PC-3 (cell line): Measurements from ENCODE around the gene MED13L. TPM values are rescaled to one million over a fixed set of nuclear protein-coding genes. Genes with fewer than 3 reads are reported as not detected.
"Not testable (repeated sequence)": the region's sequence is repeated elsewhere in the genome, so short reads cannot be mapped to it uniquely, and the experiment has no call there.

Source experiments
- ATAC-seq: fragments of 200-7000 bp; cut with Tn5 transposase; 2 replicates; pipeline ENCODE4 v1.9.1; 2020; ENCODE audit warnings: mild to moderate bottlenecking, moderate library complexity
- BruUV-seq: library from RNA; stranded (reverse); fragments of 400-500 nt; replicated peaks from 2 replicates; lab custom pipeline; 2021; lab: Mats Ljungman, UMichigan
- CTCF ChIA-PET: fragments of 300-600 bp; sonication (Branson Sonifier 250); formaldehyde crosslinking; loops from one replicate; lab custom pipeline; 2022; ENCODE audit warnings: antibody characterized with exemption; lab: Charles Lee
- POLR2A ChIA-PET: fragments of 300-600 bp; sonication (Branson Sonifier 250); formaldehyde crosslinking; loops from one replicate; lab custom pipeline; 2022; ENCODE audit warnings: antibody characterized with exemption; ENCODE audit not compliant: unreplicated experiment; lab: Charles Lee
- DNase-seq: peaks from one replicate; pipeline ENCODE4 v3.0.0-alpha.2; 2015
- H2AFZ ChIP-seq: fragments of 300-600 bp; sonication (generic); 2 replicates; pipeline ENCODE4 v1.6.0; 2016; ENCODE audit warnings: antibody characterized with exemption, low read length
- H3F3A ChIP-seq: fragments of 300-600 bp; sonication (generic); one replicate; pipeline ENCODE4 v1.6.0; 2017; ENCODE audit warnings: antibody characterized with exemption, low read length, control low read depth, mild to moderate bottlenecking; ENCODE audit not compliant: unreplicated experiment
- H3K27ac ChIP-seq: fragments of 300-600 bp; sonication (generic); 2 replicates; pipeline ENCODE4 v1.5.1; 2016; ENCODE audit warnings: mild to moderate bottlenecking, low read length
- H3K27me3 ChIP-seq: fragments of 300-600 bp; sonication (generic); 2 replicates; pipeline ENCODE4 v1.6.1; 2016; ENCODE audit warnings: low read length, mixed read lengths
- H3K36me3 ChIP-seq: fragments of 300-600 bp; sonication (generic); 2 replicates; pipeline ENCODE4 v1.6.1; 2016; ENCODE audit warnings: low read depth, mixed run types, low read length, mixed read lengths
- H3K4me1 ChIP-seq: fragments of 300-600 bp; sonication (generic); 2 replicates; pipeline ENCODE4 v1.5.1; 2016; ENCODE audit warnings: low read length; ENCODE audit not compliant: insufficient read depth
- H3K4me2 ChIP-seq: fragments of 300-600 bp; sonication (generic); 2 replicates; pipeline ENCODE4 v1.6.0; 2016; ENCODE audit warnings: low read length
- H3K4me3 ChIP-seq: fragments of 300-600 bp; sonication (generic); 2 replicates; pipeline ENCODE4 v1.5.1; 2016; ENCODE audit warnings: mild to moderate bottlenecking, low read length, mixed read lengths
- H3K79me2 ChIP-seq: fragments of 300-600 bp; sonication (generic); 2 replicates; pipeline ENCODE4 v1.6.1; 2017; ENCODE audit warnings: low read length, mixed read lengths
- H3K9ac ChIP-seq: fragments of 300-600 bp; sonication (generic); 2 replicates; pipeline ENCODE4 v1.6.0; 2016; ENCODE audit warnings: mild to moderate bottlenecking, low read length
- H3K9me2 ChIP-seq: fragments of 300-600 bp; sonication (generic); replicated peaks from 2 replicates; pipeline ENCODE4 v1.6.1; 2016; ENCODE audit warnings: mixed run types, low read length, mixed read lengths
- H3K9me3 ChIP-seq: fragments of 300-600 bp; sonication (generic); 2 replicates; pipeline ENCODE4 v1.6.1; 2016; ENCODE audit warnings: low read length, mixed read lengths
- H4K20me1 ChIP-seq: fragments of 300-600 bp; sonication (generic); 2 replicates; pipeline ENCODE4 v1.6.1; 2016; ENCODE audit warnings: low read length, mixed read lengths
- CTCF ChIP-seq: fragments of 300-600 bp; sonication (generic); conservative IDR thresholded peaks from 2 replicates; pipeline ENCODE4 v1.5.1; 2017; ENCODE audit warnings: antibody characterized with exemption, low read depth, mild to moderate bottlenecking, low read length
- EZH2 ChIP-seq: fragments of 300-600 bp; sonication (generic); IDR thresholded peaks from one replicate; pipeline ENCODE4 v1.6.1; 2017; ENCODE audit warnings: antibody characterized with exemption, mild to moderate bottlenecking, low read length; ENCODE audit not compliant: unreplicated experiment
- EZH2phosphoT487 ChIP-seq: fragments of 300-600 bp; sonication (generic); IDR thresholded peaks from 2 replicates; pipeline ENCODE4 v1.6.1; 2018; ENCODE audit warnings: mild to moderate bottlenecking, antibody characterized with exemption, low read length, borderline replicate concordance
- intact Hi-C: fragments of 100-400 bp; cut with micrococcal nuclease; formaldehyde crosslinking; loops from 2 replicates; pipeline ENCODE4 v1.9.0; 2023
- total RNA-seq: library from RNA; depleted of rRNA; stranded (reverse); fragments of >200 nt; gene quantifications from 2 replicates; pipeline ENCODE4 v1.2.3, GENCODE V29; 2014

The MED13L gene
- total RNA-seq, 1 experiment from 2014 or later, result 61.2 TPM

- no peak for DNase-seq
- Histone ChIP-seq H3K36me3 (no peaks in the 10 kb centered on the region), H3K4me1 (peaks cover 24% of the 10 kb centered on the region), H3K9ac (no peak overlapping the region), H3K4me3 (no peak overlapping the region), H3K27ac (no peak overlapping the region), H3F3A (no peaks in the 10 kb centered on the region), H4K20me1 (no peaks in the 10 kb centered on the region), H3K4me2 (no peak overlapping the region), H3K79me2 (no peaks in the 10 kb centered on the region), H3K9me3 (no peaks in the 10 kb centered on the region), H3K9me2 (no peaks in the 10 kb centered on the region), H3K27me3 (no peaks in the 10 kb centered on the region), H2AFZ (no peak overlapping the region)
- intact Hi-C loops, result no loop called here
- no TSS peak for BruUV-seq
- ChIA-PET CTCF (no interaction called here), POLR2A (no interaction called here)
- ATAC-seq, result no peak
- TF ChIP-seq EZH2 (no peak), EZH2phosphoT487 (no peak), CTCF (no peak)
Observed at GRCh38 chr12:116284396-116284795, 6.9 kb upstream of the MED13L start.

GRCh38 chr12:116283881-116284280, 6.4 kb upstream of the MED13L start:
- H3K9me3 ChIP-seq, H3K9me2 ChIP-seq, H4K20me1 ChIP-seq, H3K27me3 ChIP-seq, BruUV-seq, H3F3A ChIP-seq, CTCF ChIA-PET, POLR2A ChIA-PET, H3K9ac ChIP-seq, H2AFZ ChIP-seq, intact Hi-C loops, DNase-seq, H3K4me2 ChIP-seq, H3K27ac ChIP-seq, H3K4me3 ChIP-seq, H3K36me3 ChIP-seq, ATAC-seq, H3K79me2 ChIP-seq: not testable (repeated sequence)
- peaks cover 24% of the 10 kb centered on the region for H3K4me1 ChIP-seq

GRCh38 chr12:116282371-116283286, 5.1 kb upstream of the MED13L start:
- no peaks in the 10 kb centered on the region for H3K27me3 ChIP-seq
- H4K20me1 ChIP-seq, result no peaks in the 10 kb centered on the region
- CTCF ChIA-PET, result no interaction called here
- no peaks in the 10 kb centered on the region for H3K36me3 ChIP-seq
- intact Hi-C loops, result no loop called here
- no peak overlapping the region for H3K4me3 ChIP-seq
- DNase-seq (no peak), ATAC-seq (no peak)
- no peaks in the 10 kb centered on the region for H3K9me3 ChIP-seq
- no peak overlapping the region for H2AFZ ChIP-seq
- H3K27ac ChIP-seq, result no peak overlapping the region
- H3K9me2 ChIP-seq, result no peaks in the 10 kb centered on the region
- peaks cover 21% of the 10 kb centered on the region for H3K4me1 ChIP-seq
- POLR2A ChIA-PET, result no interaction called here
- TF ChIP-seq EZH2 (no peak), EZH2phosphoT487 (no peak)
- H3F3A ChIP-seq, result no peaks in the 10 kb centered on the region
- H3K4me2 ChIP-seq, result no peak overlapping the region
- 0 out of 2 replicates have a peak, but pooled peaks cover 4% of the 10 kb centered on the region for H3K79me2 ChIP-seq
- H3K9ac ChIP-seq, result no peak overlapping the region
- no TSS peak for BruUV-seq
